Measurements from ENCODE around the gene TRIM7. TPM values are rescaled to one million over a fixed set of nuclear protein-coding genes. Genes with fewer than 3 reads are reported as not detected.
"Not testable (repeated sequence)": the region's sequence is repeated elsewhere in the genome, so short reads cannot be mapped to it uniquely, and the experiment has no call there.

The TRIM7 gene
- total RNA-seq, 1 donor from 2014 or later: 4.4 TPM

DNA sequence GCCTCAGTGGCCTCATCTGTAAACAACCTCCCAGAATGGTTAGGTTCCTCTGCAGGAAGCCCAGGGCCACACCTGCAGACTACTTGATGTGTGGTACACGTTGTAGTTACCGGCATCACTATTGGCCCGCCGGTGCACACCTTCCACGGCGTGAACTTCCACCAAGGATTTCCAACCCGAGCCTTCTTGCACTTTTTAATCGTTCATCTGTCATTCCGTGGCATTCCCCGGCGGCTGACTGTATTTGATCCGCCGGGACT is 12.7 kb upstream of the TRIM7 start:
- Histone ChIP-seq H3K4me3 (ENCODE audit: low read depth, low read length) (peak overlapping the region; percentile 30), H3K27me3 (ENCODE audit: control insufficient read depth, insufficient read depth, low read length) (no peaks in the 10 kb centered on the region), H3K36me3 (ENCODE audit: control insufficient read depth, insufficient read depth, low read length) (no peaks in the 10 kb centered on the region)
- TF ChIP-seq, protein P1, sequence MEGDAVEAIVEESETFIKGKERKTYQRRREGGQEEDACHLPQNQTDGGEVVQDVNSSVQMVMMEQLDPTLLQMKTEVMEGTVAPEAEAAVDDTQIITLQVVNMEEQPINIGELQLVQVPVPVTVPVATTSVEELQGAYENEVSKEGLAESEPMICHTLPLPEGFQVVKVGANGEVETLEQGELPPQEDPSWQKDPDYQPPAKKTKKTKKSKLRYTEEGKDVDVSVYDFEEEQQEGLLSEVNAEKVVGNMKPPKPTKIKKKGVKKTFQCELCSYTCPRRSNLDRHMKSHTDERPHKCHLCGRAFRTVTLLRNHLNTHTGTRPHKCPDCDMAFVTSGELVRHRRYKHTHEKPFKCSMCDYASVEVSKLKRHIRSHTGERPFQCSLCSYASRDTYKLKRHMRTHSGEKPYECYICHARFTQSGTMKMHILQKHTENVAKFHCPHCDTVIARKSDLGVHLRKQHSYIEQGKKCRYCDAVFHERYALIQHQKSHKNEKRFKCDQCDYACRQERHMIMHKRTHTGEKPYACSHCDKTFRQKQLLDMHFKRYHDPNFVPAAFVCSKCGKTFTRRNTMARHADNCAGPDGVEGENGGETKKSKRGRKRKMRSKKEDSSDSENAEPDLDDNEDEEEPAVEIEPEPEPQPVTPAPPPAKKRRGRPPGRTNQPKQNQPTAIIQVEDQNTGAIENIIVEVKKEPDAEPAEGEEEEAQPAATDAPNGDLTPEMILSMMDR (IDR thresholded peaks at IDR 0.05; ENCODE audit: insufficient read depth, low read length, poor library complexity, severe bottlenecking): no peak
- no peak for DNase-seq (ENCODE audit: low read depth)

DNA sequence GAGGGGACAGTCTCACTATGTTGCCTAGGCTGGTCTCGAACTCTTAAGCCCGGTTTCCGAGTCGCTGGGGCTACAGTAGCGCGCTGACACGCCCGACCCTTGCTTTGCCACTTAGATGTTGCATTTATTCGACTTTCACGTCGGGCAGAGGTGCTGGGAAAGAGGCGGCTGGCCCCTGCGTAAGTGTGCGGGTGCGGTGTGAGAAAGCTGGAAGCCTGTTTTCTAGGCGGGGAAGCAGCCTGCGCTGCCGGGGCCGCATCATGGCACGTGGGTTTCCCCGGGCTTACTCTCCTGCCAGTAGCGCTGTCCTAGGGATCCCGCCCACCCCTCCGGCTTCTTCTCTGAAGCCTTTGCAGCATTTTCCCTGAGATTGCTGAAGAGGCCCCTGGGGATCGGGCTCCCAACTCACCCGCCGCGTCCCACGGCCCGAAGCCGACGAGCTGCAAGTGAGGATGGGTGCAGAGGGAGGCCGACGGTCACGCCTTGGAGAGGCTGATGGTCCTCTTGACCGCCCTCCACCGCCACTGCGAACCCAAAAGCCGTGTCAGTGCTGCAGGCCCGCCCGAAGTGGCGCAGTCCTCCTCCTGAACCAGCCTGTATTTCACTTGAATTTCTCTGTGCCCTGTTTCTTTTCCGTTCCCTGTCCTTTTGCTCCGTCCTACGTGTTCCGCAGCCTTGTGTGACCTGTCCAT is 12.3 kb upstream of the TRIM7 start:
- TF ChIP-seq, protein P1 (IDR thresholded peaks at IDR 0.05; ENCODE audit: insufficient read depth, low read length, poor library complexity, severe bottlenecking): no peak
- DNase-seq (ENCODE audit: low read depth): no peak
- H3K4me3 ChIP-seq (ENCODE audit: low read depth, low read length): peak overlapping the region; percentile 30
- no peaks in the 10 kb centered on the region for H3K36me3 ChIP-seq (ENCODE audit: control insufficient read depth, insufficient read depth, low read length)
- H3K27me3 ChIP-seq (ENCODE audit: control insufficient read depth, insufficient read depth, low read length): no peaks in the 10 kb centered on the region

- no peaks in the 10 kb centered on the region for H3K36me3 ChIP-seq (ENCODE audit: control insufficient read depth, insufficient read depth, low read length)
- H3K4me3 ChIP-seq (ENCODE audit: low read depth, low read length): no peak overlapping the region
- TF ChIP-seq, protein P1 (IDR thresholded peaks at IDR 0.05; ENCODE audit: insufficient read depth, low read length, poor library complexity, severe bottlenecking): no peak
- no peak for DNase-seq (ENCODE audit: low read depth)
- H3K27me3 ChIP-seq (ENCODE audit: control insufficient read depth, insufficient read depth, low read length): no peaks in the 10 kb centered on the region
These were observed 11.3 kb upstream of the TRIM7 start for GRCh38 chr5:181215997-181216989.

DNA sequence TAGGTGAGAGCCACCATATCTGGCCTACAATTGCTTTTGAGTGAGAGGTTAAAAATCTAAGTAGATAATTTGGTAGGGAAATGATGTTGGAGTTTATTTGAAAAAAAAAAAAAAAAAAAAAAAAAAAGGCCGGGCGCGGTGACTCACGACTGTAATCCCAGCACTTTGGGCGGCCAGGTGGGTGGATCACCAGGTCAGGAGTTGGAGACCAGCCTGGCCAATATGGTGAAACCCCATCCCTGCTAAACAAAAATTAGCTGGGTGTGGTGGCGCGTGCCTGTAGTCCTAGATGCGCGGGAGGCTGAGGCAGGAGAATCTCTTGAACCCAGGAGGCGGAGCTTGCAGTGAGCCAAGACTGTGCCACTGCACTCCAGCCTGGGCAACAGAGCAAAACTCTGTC is 9.3 kb upstream of the TRIM7 start:
- H3K27me3 ChIP-seq (ENCODE audit: control insufficient read depth, insufficient read depth, low read length); DNase-seq (ENCODE audit: low read depth); H3K4me3 ChIP-seq (ENCODE audit: low read depth, low read length); H3K36me3 ChIP-seq (ENCODE audit: control insufficient read depth, insufficient read depth, low read length): not testable (repeated sequence)

DNA sequence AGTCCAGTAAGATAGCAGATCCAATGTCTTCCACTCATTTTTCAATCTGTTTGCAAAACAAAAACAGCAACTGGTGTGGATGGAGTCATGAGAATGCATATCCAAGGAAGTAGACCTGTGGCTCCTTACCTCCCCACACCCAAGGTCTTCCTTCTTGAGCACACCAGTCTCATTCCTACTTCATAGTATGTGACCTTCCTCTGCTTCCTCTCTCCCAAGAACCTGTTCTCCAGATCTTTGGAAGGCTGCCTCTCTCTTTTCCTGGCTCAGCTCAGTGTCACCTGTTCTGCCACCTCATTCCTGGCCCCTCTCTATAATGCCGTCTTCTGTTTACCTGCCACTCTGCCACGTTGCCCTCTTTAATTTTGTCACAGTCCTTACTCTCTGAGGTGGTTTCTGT is 7.9 kb upstream of the TRIM7 start:
- Histone ChIP-seq H3K27me3 (ENCODE audit: control insufficient read depth, insufficient read depth, low read length) (no peaks in the 10 kb centered on the region), H3K4me3 (ENCODE audit: low read depth, low read length) (no peak overlapping the region), H3K36me3 (ENCODE audit: control insufficient read depth, insufficient read depth, low read length) (no peaks in the 10 kb centered on the region)
- DNase-seq (ENCODE audit: low read depth): no peak
- TF ChIP-seq, protein P1 (IDR thresholded peaks at IDR 0.05; ENCODE audit: insufficient read depth, low read length, poor library complexity, severe bottlenecking): no peak

DNA sequence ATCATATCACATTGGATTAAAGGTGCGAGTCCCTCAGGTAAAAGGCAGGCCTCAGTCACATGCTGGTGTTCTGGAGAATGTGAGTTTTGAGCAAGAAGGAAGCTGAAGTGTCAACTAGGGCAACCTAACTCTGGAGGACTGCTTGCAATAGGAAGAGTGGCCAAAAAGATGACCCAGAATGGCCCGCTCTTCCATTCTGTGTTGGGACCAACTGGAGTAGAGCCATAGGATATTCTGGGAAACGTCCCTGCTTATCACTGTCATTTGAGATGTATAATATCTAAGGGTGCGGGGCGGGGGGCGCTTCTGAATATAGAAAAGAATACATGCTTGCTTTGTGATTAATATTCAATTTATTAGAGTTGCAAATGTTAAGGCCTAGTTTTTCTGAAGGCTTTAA is 7.1 kb upstream of the TRIM7 start:
- DNase-seq (ENCODE audit: low read depth): no peak
- Histone ChIP-seq H3K4me3 (ENCODE audit: low read depth, low read length) (no peak overlapping the region), H3K36me3 (ENCODE audit: control insufficient read depth, insufficient read depth, low read length) (no peaks in the 10 kb centered on the region), H3K27me3 (ENCODE audit: control insufficient read depth, insufficient read depth, low read length) (no peaks in the 10 kb centered on the region)
- TF ChIP-seq, protein P1 (IDR thresholded peaks at IDR 0.05; ENCODE audit: insufficient read depth, low read length, poor library complexity, severe bottlenecking): no peak

All from kidney epithelial cell (primary cell).